Loucy (cell line): ENCODE results near the gene CAPZA1.

ENCODE experiments used
- H2AFZ ChIP-seq: fragments of 200-600 bp; sonication (generic); 2 replicates; pipeline ENCODE4 v1.6.0; 2016; ENCODE audit warnings: antibody characterized with exemption, mild to moderate bottlenecking, low read length, moderate library complexity
- H3F3A ChIP-seq: fragments of 200-600 bp; 2 replicates; pipeline ENCODE4 v1.6.0; 2016; ENCODE audit warnings: antibody characterized with exemption, low read depth, mild to moderate bottlenecking
- H3K27me3 ChIP-seq: fragments of 200-600 bp; sonication (generic); 2 replicates; pipeline ENCODE4 v1.6.1; 2014; ENCODE audit warnings: low read length, mild to moderate bottlenecking; ENCODE audit not compliant: insufficient read depth, poor library complexity, severe bottlenecking
- H3K36me3 ChIP-seq: fragments of 200-600 bp; sonication (generic); 2 replicates; pipeline ENCODE4 v1.6.1; 2016; ENCODE audit warnings: low read length; ENCODE audit not compliant: insufficient read depth
- H3K4me1 ChIP-seq: fragments of 200-600 bp; sonication (generic); 2 replicates; pipeline ENCODE4 v1.5.1; 2014; ENCODE audit warnings: low read length, mild to moderate bottlenecking; ENCODE audit not compliant: insufficient read depth, poor library complexity, severe bottlenecking
- H3K4me2 ChIP-seq: fragments of 200-600 bp; sonication (generic); 2 replicates; pipeline ENCODE4 v1.6.0; 2014; ENCODE audit warnings: antibody characterized with exemption, low read length, low read depth, mild to moderate bottlenecking; ENCODE audit not compliant: poor library complexity, severe bottlenecking
- H3K4me3 ChIP-seq: fragments of 200-600 bp; sonication (generic); 2 replicates; pipeline ENCODE4 v1.5.1; 2014; ENCODE audit warnings: low read length, mild to moderate bottlenecking, mixed read lengths; ENCODE audit not compliant: poor library complexity, severe bottlenecking
- H3K79me2 ChIP-seq: fragments of 200-600 bp; sonication (generic); 2 replicates; pipeline ENCODE4 v1.6.1; 2014; ENCODE audit warnings: low read length; ENCODE audit not compliant: insufficient read depth
- H3K9ac ChIP-seq: fragments of 200-600 bp; sonication (generic); 2 replicates; pipeline ENCODE4 v1.6.0; 2014; ENCODE audit warnings: mild to moderate bottlenecking, low read depth, low read length, moderate library complexity; ENCODE audit not compliant: poor library complexity, severe bottlenecking
- H3K9me2 ChIP-seq: fragments of 200-600 bp; sonication (generic); replicated peaks from 2 replicates; pipeline ENCODE4 v1.6.1; 2016; ENCODE audit warnings: low read depth, low read length, mixed read lengths
- H3K9me3 ChIP-seq: fragments of 200-600 bp; sonication (generic); 2 replicates; pipeline ENCODE4 v1.6.1; 2014; ENCODE audit warnings: mild to moderate bottlenecking, antibody characterized with exemption, low read length, low read depth; ENCODE audit not compliant: insufficient read depth
- H4K20me1 ChIP-seq: fragments of 200-600 bp; sonication (generic); 2 replicates; pipeline ENCODE4 v1.6.0; 2014; ENCODE audit warnings: antibody characterized with exemption, low read length, mild to moderate bottlenecking; ENCODE audit not compliant: insufficient read depth, poor library complexity, severe bottlenecking
- EZH2phosphoT487 ChIP-seq: fragments of 200-600 bp; IDR thresholded peaks from 2 replicates; pipeline ENCODE4 v1.6.1; 2018; ENCODE audit warnings: antibody characterized with exemption, mild to moderate bottlenecking, moderate library complexity, borderline replicate concordance
- TF ChIP-seq, protein P1 (sequence below): fragments of 200-600 bp; sonication (generic); conservative IDR thresholded peaks from 2 replicates; pipeline ENCODE4 v1.5.1; 2014; ENCODE audit warnings: mild to moderate bottlenecking, antibody characterized with exemption, low read length

CAPZA1 gene

GRCh38 chr1:112589766-112590165 lies 29.9 kb upstream of the CAPZA1 start:
- H3K79me2 ChIP-seq, result no peaks in the 10 kb centered on the region
- H3K4me2 ChIP-seq, result no peak overlapping the region
- peaks cover 8% of the 10 kb centered on the region; the same call in 1 of the 2 replicates for H3K9me3 ChIP-seq
- TF ChIP-seq, protein P1, sequence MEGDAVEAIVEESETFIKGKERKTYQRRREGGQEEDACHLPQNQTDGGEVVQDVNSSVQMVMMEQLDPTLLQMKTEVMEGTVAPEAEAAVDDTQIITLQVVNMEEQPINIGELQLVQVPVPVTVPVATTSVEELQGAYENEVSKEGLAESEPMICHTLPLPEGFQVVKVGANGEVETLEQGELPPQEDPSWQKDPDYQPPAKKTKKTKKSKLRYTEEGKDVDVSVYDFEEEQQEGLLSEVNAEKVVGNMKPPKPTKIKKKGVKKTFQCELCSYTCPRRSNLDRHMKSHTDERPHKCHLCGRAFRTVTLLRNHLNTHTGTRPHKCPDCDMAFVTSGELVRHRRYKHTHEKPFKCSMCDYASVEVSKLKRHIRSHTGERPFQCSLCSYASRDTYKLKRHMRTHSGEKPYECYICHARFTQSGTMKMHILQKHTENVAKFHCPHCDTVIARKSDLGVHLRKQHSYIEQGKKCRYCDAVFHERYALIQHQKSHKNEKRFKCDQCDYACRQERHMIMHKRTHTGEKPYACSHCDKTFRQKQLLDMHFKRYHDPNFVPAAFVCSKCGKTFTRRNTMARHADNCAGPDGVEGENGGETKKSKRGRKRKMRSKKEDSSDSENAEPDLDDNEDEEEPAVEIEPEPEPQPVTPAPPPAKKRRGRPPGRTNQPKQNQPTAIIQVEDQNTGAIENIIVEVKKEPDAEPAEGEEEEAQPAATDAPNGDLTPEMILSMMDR, result no peak
- no peak for TF ChIP-seq EZH2phosphoT487
- no peaks in the 10 kb centered on the region for H3F3A ChIP-seq
- no peak overlapping the region for H3K4me3 ChIP-seq
- no peaks in the 10 kb centered on the region; the same call in 1 of the 2 replicates for H3K36me3 ChIP-seq
- H3K9ac ChIP-seq, result no peak overlapping the region
- H3K9me2 ChIP-seq, result no peaks in the 10 kb centered on the region
- H3K27me3 ChIP-seq, result no peaks in the 10 kb centered on the region
- H3K4me1 ChIP-seq, result no peaks in the 10 kb centered on the region
- no peaks in the 10 kb centered on the region for H4K20me1 ChIP-seq
- H2AFZ ChIP-seq, result no peak overlapping the region

DNA sequence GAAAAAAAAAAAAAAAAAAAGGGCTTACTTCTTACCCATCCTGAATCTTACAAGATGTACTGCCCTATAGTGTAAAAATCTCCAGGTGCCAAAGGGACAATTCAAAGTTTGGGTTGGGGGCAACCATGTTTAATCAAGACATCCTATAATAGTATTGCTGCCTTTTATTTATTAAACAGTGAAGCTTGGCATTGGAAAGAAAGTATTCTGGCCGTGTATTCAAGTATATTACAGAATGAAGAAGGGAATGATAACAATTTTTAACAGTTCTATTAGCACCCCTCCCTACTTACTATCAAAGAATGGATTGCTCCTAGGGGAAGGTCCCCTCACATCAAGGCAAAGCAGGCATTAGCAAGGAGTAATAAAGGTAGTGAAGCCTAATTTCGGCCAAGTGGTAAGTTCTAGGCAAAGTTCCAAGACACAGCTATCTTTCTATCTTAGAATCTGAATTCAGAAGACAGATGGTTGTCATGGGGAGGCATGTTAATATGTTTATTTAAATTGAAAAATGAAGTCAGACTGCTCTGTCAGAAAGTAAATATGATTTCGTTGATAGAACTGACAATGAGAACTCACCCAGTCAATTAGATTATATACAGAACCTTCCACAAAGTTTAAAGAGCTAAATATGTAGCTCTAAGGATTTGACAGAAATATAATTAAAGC lies 25.3 kb upstream of the CAPZA1 start:
- H3K27me3 ChIP-seq, result no peaks in the 10 kb centered on the region
- no peak overlapping the region for H3K9ac ChIP-seq
- H3K9me2 ChIP-seq, result no peaks in the 10 kb centered on the region
- no peaks in the 10 kb centered on the region for H3K36me3 ChIP-seq
- H3K4me3 ChIP-seq, result no peak overlapping the region
- H3K9me3 ChIP-seq, result peaks cover 7% of the 10 kb centered on the region; the same call in 1 of the 2 replicates
- H2AFZ ChIP-seq, result no peak overlapping the region
- no peak overlapping the region for H3K4me2 ChIP-seq
- no peaks in the 10 kb centered on the region for H4K20me1 ChIP-seq
- H3K4me1 ChIP-seq, result no peaks in the 10 kb centered on the region
- no peaks in the 10 kb centered on the region for H3F3A ChIP-seq
- TF ChIP-seq, protein P1, result no peak
- no peak for TF ChIP-seq EZH2phosphoT487
- no peaks in the 10 kb centered on the region for H3K79me2 ChIP-seq

DNA sequence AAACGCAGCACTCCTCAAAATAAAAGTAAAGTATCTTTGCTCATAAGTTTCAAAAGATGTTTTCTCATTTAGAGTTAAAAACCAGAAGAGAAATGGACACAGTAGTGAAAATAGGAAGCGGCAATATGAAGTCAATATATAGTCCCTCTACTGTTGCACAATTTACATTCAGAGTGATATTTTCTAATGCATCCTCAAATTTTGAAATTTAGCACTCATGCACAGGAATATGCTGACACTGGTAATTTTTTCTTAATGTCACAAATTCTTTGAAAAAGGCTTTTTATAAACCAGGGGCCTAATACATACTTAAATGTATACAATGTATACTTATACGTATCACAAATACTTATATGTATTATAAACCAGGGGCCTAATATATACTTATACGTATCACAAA lies 20.2 kb upstream of the CAPZA1 start:
- TF ChIP-seq, protein P1, result no peak
- TF ChIP-seq EZH2phosphoT487, result no peak
- Histone ChIP-seq H3K9ac (no peak overlapping the region), H3K36me3 (no peaks in the 10 kb centered on the region), H3K4me1 (no peaks in the 10 kb centered on the region), H3K4me2 (no peak overlapping the region), H3K27me3 (no peaks in the 10 kb centered on the region), H3K4me3 (no peak overlapping the region), H3K79me2 (no peaks in the 10 kb centered on the region), H3F3A (no peaks in the 10 kb centered on the region), H4K20me1 (no peaks in the 10 kb centered on the region), H2AFZ (no peak overlapping the region), H3K9me2 (no peaks in the 10 kb centered on the region), H3K9me3 (no peaks in the 10 kb centered on the region)
